Fibroblast of skin of scalp (primary cell): ENCODE data around the gene CTH.
"Not testable (repeated sequence)": the region's sequence is repeated elsewhere in the genome, so short reads cannot be mapped to it uniquely, and the experiment has no call there.

Experiments
- DNase-seq: peaks from one replicate; pipeline ENCODE4 v3.0.0-alpha.2; 2013

CTH gene

GRCh38 chr1:70409136-70409535, 1.9 kb upstream of the CTH start:
- DNase-seq = no peak

GRCh38 chr1:70411360-70411844, 334 bp downstream of the CTH start:
- peak; percentile 38 for DNase-seq

- no peak for DNase-seq
Observed at GRCh38 chr1:70415882-70416281, 4.8 kb downstream of the CTH start.

- not testable (repeated sequence) for DNase-seq
Observed at GRCh38 chr1:70418973-70419734, 8.1 kb downstream of the CTH start.

GRCh38 chr1:70420320-70420719, 9.3 kb downstream of the CTH start:
- DNase-seq = no peak

- no peak for DNase-seq
Observed at GRCh38 chr1:70426154-70427131, 15.4 kb downstream of the CTH start.

- peak; percentile 55 for DNase-seq
Observed at GRCh38 chr1:70427976-70428375, 16.9 kb downstream of the CTH start.

- no peak for DNase-seq
Observed at GRCh38 chr1:70429219-70429618, 18.2 kb downstream of the CTH start.

- no peak for DNase-seq
Observed at GRCh38 chr1:70429757-70430156, 18.7 kb downstream of the CTH start.

GRCh38 chr1:70431317-70431716, 20.2 kb downstream of the CTH start:
- no peak for DNase-seq

GRCh38 chr1:70431874-70432273, 20.8 kb downstream of the CTH start:
- DNase-seq = no peak

GRCh38 chr1:70434253-70434859, 23.3 kb downstream of the CTH start:
- no peak for DNase-seq

GRCh38 chr1:70436622-70437251, 25.7 kb downstream of the CTH start:
- DNase-seq = peak; percentile 24

GRCh38 chr1:70438529-70438928, 27.5 kb downstream of the CTH start:
- peak; percentile 31 for DNase-seq

- DNase-seq = no peak
Observed at GRCh38 chr1:70440642-70441391, 29.7 kb downstream of the CTH start.

GRCh38 chr1:70441392-70442035, 30.4 kb downstream of the CTH start:
- no peak for DNase-seq

- peak; percentile 7 for DNase-seq
Observed at GRCh38 chr1:70442490-70442889, 31.4 kb downstream of the CTH start.

GRCh38 chr1:70443739-70444138, 32.7 kb downstream of the CTH start:
- DNase-seq = no peak

GRCh38 chr1:70449049-70449448, 38.0 kb downstream of the CTH start:
- DNase-seq = no peak

GRCh38 chr1:70452164-70452939, 41.3 kb downstream of the CTH start:
- not testable (repeated sequence) for DNase-seq
